Stimulated activated CD4-positive, alpha-beta T cell treated with anti-CD3 and anti-CD28 coated beads, Interleukin-4, amount 100 ng/mL, for 1 hour (primary cell): ENCODE data around the gene KPNA4.
A peak's percentile ranks its signal among the peaks of the same experiment; 100 is the strongest.
"Not testable (repeated sequence)": the region's sequence is repeated elsewhere in the genome, so short reads cannot be mapped to it uniquely, and the experiment has no call there.

Experiments
- DNase-seq: peaks from one replicate; pipeline ENCODE4 v3.0.0-alpha.2; 2020

Gene KPNA4

GRCh38 chr3:160565442-160566403 lies at the start of gene KPNA4:
KPNA4 (minus strand) TSS chr3:160565571; CDS start chr3:160565282, 289 bp downstream.
- peak; percentile 97 for DNase-seq

DNA sequence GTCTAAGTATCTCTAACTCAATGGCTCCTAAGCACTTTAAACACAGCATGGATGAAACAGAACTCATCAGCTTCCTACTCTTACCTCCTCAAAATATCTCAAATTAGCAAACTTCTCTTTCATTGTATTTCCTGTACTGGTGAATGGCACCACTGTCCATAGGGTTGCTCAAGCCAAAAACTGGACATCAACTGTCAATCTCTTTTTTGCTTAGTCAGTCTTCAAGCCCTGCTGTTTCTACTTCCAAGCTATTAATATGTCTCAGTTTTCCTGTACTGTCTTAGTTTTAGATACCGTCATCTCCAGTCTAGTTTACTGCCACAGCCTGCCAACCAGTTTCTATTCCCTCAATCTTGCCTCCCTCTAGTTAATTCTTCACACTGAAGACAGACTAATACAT lies 48.3 kb upstream of the KPNA4 start:
- no peak for DNase-seq

GRCh38 chr3:160612386-160613075 lies 47.2 kb upstream of the KPNA4 start:
- DNase-seq: no peak

GRCh38 chr3:160611141-160611540 lies 45.8 kb upstream of the KPNA4 start:
- DNase-seq: no peak

DNA sequence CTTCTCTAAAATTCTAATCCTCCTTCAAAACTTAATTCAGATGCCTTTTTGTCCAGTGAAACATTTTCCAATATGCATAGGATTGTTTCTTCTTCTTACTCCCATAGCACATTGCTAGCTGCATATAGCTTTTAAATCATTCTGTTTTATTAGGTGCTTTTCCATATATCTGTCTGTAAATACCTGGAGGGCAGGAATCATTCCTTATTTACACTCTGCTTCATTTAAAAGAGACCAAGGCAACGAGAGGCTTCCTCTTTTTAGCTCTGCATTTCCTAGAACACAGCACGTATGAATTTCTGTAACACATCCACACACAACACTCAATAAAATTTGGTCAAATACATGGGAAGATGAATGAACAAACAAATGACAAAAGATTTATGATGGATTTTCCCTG lies 43.5 kb upstream of the KPNA4 start:
- DNase-seq: no peak

- no peak for DNase-seq
Measured at GRCh38 chr3:160607826-160608225, 42.5 kb upstream of the KPNA4 start.

DNA sequence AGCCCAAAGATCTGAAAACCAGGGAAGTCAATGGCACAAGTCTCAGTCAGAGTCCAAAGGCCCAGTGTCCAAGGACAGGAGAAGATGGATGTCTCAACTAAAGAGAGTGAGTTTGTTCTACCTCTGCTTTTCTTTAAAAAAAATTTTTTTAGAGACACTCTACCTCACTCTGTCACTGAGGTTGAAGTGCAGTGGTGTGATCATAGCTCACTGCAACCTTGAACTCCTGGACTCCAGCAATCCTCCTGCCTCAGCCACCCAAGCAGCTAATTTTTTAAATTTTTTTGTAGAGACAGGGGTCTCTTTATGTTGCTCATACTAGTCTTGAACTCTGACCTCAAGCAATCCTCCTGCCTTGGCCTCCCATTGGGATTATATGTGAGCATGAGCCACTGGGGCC lies 39.9 kb upstream of the KPNA4 start:
- DNase-seq: no peak

GRCh38 chr3:160603845-160604244 lies 38.5 kb upstream of the KPNA4 start:
- DNase-seq: not testable (repeated sequence)

GRCh38 chr3:160602259-160602658 lies 36.9 kb upstream of the KPNA4 start:
- DNase-seq: no peak

- DNase-seq: no peak
Measured at GRCh38 chr3:160601288-160601687, 35.9 kb upstream of the KPNA4 start.

GRCh38 chr3:160598865-160599264 lies 33.5 kb upstream of the KPNA4 start:
- DNase-seq: no peak

GRCh38 chr3:160588023-160588422 lies 22.7 kb upstream of the KPNA4 start:
- no peak for DNase-seq

- no peak for DNase-seq
Measured at GRCh38 chr3:160587105-160587504, 21.7 kb upstream of the KPNA4 start.

DNA sequence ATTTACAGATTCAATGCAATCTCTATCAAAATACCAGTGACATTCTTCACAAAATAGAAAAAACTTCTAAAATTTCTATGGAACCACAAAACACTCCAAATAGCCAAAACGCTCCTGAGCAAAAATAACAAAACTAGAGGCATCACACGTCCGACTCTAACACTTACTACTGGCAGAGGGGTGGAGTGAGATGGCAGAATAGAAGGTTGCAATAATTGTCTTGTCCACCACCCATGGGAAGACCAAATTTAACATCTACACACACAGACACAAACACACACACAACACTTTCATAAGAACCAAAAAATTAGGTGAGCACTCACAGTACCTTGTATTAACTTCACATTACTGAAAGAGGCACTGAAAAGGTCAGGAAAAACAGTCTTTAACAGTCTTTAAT lies 21.3 kb upstream of the KPNA4 start:
- no peak for DNase-seq

DNA sequence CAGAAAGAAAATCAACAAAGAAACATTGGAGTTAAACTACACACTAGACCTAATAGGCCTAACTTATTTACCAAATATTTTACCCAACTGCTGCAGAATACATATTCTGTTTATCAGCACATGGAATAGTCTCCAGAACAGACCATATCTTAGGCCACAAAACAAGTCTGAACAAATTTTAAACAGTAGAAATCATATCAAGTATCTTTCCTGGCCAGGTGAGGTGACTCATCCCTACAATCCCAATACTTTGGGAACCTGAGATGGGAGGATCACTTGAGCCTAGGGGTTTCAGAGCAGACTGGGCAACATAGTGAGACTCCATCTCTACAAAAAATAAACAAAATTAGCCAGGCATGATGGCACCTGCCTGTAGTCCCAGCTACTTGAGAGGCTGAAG lies 18.1 kb upstream of the KPNA4 start:
- no peak for DNase-seq

DNA sequence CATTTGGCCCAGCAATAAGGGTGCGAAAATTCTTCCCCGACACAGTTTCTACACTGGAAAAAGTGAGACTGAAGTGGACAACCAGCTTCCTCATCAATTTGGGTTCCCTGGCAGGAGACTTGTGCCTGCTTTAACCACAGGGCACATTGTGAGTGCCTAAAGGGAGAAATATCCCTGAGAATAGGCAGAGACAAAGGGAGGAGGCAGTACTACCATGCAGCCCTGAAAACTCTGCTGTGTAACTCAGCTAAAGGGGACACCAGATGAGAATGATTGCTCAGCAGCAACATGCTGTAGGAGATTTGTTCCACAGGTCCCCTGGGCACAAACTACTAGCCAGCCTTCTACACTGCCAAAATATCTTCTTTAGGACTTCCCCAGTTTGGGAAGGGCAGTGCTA lies 15.6 kb upstream of the KPNA4 start:
- DNase-seq: no peak

- DNase-seq: no peak
Measured at GRCh38 chr3:160577556-160578195, 12.3 kb upstream of the KPNA4 start.

DNA sequence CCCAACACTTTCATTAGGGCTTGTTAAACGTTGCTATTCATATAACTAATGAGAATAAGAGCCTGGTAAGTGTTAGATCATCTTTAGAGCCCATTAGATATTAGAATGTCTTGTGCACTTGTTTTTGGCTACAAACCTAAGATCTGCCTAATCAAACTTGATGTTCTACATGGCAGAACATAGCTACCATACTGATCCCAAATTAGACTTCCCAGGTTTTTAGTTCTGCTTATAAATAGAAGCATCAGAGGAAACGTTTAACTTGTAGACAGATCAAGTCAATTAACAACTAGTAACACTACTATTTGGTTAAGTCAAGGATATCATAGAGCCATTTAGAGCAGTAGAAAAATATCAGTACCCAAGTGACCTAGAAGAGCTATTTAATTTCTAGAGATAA lies 11.7 kb upstream of the KPNA4 start:
- no peak for DNase-seq

GRCh38 chr3:160576621-160577020 lies 11.2 kb upstream of the KPNA4 start:
- DNase-seq: no peak

DNA sequence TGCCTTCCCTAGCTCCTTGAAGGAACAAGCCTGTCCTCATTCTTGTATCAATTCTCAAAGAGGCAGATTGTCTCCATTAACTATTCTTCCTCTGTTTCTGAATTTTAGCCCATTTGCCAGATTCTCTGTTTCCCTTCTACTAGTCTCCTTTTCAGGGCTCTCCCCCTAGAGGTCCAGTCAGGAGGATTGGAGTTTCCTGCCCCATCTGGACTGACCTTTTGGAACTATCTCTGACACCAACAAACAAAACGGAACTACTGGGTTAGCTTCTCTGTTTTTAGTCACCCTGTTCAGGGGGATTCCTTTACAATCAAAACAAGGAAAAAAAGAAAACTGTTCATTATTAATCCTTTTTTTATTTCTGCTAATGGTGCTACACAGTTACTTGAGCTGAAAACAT lies 10.2 kb upstream of the KPNA4 start:
- DNase-seq: no peak

DNA sequence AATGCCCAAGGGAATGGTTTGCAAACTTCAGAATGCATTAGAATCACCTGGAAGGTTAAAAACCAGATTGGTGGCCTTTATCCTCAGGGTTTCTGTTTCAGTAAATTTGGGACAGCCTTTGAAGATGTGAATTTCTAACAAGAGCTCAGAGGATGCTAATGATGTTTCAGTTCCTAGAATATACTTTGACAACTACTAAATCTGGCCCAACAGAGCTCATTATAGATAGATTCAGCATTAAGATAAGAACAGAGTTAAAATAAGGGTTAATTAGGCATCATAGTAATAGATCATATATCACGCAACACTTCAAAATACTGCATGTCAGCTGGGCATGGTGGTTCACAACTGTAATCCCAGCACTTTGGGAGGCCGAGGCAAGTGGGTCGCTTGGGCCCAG lies 9.3 kb upstream of the KPNA4 start:
- no peak for DNase-seq

DNA sequence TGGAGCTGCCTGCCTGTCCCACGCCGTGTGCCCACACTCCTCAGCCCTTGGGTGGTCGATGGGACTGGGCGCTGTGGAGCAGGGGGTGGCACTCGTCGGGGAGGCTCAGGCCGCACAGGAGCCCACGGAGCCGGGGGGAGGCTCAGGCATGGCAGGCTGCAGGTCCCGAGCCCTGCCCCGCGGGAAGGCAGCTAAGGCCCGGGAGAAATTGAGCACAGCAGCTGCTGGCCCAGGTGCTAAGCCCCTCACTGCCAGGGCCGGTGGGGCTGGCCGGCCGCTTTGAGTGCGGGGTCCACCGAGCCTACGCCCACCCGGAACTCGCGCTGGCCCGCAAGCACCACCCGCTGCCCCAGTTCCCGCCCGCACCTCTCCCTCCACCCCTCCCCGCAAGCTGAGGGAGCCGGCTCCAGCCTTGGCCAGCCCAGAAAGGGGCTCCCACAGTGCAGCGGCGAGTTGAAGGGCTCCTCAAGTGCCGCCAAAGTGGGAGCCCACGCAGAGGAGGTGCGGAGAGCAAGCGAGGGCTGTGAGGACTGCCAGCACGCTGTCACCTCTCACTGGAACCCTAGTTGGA lies 8.7 kb upstream of the KPNA4 start:
- not testable (repeated sequence) for DNase-seq

GRCh38 chr3:160569894-160570652 lies 4.7 kb upstream of the KPNA4 start:
- no peak for DNase-seq
